ENCODE measurements around the gene RILP. TPM values are rescaled to one million over a fixed set of nuclear protein-coding genes. Genes with fewer than 3 reads are reported as not detected.

Gene RILP
- total RNA-seq, 1 experiment from 2014 or later, result 4.9 TPM

DNA sequence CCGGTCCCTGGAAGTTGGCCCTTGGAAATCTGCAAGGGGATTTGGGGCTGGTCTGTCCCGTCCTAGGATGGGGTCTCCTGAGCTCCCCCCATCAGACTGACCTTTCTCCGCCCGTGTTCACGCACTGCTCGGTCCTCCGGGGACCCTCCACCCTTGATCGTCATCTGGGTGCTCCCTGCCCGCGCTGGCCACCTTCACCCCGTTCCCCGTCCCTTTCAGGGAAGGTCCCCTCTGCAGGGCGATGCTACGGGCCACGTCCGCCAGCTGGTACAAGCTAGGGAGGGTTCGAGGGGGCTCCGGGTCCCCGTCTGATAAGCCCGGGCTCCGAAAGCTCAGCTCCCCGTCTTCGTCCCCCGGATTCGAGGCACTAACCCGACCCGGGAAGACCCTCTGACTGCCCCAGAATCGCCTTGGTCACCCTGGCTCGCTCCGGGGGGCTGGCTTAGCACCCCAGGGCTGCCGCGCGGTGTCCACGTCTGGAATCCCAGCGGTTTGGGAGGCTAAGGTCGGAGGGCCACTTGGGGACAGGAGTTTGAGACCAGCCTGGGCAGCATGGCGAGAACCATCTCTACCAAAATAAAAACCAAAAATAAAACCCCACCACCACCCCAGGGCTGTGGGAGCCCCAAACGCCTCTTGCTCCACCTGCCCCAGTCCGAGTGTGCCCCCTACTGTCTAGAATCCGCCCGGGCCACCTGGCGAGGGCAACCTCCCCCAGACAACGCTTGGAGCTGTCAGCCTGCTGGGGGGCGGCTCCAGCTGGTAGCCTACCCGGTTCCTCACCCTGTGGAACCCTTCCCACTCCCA, 20.0 kb downstream of the RILP start:
- DNase-seq (ENCODE audit: low spot score), result no peak

DNA sequence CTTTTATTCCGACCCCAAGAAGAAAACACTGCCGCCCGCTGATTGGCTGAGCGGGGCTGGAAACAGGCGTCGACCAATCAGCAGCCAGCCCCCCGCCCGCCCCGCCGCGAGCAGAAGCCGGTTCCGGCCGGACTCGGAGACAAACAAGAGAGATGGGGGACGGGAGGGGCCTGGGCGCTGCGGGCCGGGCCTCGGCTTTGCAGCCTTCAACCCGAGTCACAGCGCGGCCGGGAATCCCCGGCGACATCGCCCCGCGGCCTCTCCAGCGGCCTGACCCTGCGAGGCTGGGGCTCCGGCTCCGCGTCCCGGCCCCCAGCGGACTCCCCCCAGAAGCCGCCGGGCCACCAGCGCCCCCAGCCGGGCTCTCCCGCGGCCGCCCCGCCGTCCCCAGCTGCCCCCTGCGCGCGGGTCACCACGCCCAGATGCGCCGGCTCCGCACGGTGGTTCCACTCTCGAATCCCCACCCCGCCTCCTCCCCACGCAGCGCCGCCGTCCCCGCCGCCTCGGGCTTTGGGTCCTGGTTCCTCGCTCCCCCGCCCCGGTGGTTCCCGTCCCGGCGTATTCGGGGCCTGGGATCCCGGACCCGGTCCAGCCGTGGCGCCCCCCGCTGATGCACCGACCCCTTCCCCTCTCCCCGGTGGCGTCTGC, 20.7 kb downstream of the RILP start:
- peak; percentile 86 for DNase-seq (ENCODE audit: low spot score)

DNA sequence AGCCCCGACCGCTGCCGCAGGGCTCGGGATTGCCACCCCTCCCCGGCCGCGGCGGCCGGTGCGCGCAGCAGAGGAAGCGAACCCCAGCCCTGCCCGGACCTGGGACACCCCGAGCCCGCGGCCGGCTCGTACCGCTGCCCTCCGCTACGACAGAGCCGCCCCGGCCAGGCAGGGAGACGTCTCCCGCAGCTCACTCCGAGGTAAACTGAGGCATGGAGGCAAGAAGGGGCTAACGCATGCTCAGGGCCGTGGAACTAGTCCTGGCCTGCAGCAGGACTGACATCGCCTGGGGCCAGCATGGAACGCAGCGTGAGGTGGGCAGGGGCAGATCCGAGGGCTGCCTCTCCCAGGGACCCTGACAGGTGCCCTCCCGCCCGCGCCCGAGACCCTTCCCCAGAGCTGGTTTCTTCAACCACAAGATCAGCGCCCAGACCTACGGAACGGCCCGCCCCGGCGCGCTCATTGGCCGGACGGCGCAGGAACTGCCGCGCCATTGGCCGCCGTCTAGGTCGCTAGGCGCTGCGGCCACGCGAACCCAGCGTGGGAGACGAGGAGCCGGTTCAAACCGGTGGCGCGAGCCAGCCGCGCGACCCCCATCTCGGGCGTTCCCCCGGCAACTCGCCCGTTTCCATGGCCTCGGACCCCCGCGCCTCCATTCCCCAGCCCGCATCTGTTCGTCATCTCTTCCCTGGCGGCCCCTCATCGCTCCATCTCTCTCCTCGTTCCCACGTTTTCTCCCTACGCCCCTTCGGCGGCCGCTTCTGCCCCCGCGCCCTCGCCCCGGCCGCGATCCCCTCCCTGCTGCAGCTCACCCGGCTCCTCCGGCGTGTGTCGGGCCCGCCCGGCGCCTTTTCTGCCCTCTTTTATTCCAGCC, 21.4 kb downstream of the RILP start, which contains the start of gene SLC43A2:
TSS of gene SLC43A2 (minus strand) at position 853 of the 874 bp plus-strand sequence. CDS start 960 bp downstream, outside the sequence.
- peak; percentile 67 for DNase-seq (ENCODE audit: low spot score)

DNA sequence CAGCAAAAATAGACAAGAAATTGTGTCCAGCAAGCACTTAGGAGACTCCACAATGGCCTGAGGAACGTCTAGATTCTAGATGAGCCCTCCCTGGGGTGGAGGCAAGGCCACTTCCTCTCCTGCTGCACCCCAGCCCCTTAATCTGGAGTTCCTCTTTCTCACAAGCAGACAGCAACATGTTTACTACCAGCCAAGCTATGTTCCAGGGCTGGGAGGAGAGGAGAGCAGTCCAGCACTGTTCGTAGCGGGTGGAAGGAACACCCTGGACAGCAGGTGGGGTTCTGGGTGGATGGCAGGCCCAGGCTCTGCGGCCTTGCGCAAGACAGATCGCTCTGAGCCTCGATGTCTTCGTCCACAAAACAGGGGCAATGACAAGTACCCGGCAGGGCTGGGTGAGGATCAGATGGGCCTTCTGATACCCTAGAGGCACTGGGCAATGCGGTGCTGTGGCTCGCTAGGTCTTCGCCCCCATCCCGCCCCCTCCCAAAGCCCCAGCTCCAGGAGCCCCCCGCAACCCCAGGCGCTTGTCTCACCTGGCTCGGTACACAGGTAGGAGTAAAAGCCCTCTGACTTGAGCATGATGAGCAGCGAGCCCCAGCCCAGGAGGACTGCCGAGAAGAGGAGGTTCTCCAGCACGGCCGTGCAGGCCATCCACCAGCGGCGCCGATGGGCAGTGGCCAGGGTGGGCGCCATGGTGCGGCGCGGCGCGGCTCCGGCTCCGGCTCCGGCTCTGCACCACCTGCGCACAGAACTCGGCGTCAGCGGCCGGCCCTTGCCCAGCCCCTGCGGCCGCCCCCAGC, 22.3 kb downstream of the RILP start:
- DNase-seq (ENCODE audit: low spot score), result no peak

DNA sequence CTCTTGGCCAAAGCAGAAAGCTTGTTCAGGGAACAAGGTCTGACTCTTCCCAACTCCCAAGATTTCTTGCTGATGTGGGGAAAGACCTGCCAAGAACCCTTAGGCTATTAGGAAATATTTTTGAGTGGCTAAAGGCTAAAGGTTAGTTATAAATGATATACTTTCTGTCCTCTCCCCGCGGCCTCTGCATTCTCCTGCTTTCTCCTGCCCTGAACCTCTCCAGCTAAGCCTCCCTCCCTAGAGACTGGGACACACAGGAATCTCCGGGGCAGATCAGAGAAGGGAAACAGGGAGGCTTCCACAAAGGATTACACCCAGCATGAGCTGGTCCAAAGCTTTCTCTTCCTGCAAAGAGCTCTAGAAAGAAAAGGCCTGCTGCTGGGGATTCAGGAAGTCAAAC, 23.3 kb downstream of the RILP start:
- DNase-seq (ENCODE audit: low spot score), result no peak

DNA sequence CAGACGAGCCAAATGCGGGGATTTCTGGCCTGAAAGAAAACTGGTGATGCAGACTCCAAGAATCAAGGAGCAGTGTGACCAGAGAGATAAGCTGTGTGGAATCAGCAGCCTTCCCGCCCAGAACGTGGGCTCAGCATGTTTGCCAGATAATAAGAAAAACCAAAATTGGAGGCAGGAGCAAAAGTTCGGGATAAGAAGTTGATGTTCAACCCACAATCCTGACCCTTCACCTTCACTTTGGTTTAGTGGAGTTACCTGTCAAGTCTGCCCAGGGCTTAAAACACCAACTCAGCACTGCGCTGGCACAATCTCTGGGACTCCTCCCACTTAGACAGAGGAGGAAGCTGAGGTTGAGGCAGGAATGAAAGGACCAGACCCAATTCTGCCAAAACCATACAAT, 24.1 kb downstream of the RILP start:
- no peak for DNase-seq (ENCODE audit: low spot score)

DNA sequence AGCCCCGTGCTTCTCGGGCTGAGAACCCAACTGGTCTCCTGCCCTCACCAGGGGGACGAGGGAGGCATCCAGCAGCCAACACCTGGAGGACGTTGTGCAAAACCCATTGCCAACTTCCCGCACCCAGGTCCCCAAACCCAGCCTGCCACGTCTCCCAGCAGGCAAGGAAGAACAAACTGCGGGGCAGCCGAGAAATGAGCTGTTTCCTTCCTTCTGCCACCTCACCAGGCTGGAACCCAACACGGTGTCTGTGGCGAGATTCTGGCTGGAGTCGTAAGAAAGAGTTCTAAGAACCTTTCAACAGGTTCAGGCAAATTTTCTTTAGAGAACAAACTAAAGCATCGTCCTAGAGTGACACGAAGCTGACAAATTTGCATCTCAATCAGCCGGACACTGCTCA, 24.6 kb downstream of the RILP start:
- DNase-seq (ENCODE audit: low spot score), result no peak

DNA sequence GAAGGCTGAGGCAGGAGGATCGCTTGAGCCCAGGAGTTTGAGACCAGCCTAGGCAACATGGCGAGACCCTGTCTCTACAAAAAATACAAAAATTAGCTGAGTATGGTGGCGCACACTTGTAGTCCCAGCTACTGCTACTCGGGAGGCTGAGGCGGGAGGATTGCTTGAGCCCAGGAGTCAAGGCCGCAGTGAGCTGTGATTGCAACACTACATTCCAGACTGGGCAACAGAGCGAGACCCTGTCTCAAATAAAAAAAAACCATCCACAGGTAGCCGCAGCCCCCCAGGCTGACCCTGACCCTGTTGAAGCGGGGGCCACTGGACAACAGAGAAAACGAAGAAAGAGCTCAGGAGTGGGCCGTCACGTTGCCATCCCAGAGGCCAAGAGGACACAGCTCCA, 25.0 kb downstream of the RILP start:
- DNase-seq (ENCODE audit: low spot score), result no peak

DNA sequence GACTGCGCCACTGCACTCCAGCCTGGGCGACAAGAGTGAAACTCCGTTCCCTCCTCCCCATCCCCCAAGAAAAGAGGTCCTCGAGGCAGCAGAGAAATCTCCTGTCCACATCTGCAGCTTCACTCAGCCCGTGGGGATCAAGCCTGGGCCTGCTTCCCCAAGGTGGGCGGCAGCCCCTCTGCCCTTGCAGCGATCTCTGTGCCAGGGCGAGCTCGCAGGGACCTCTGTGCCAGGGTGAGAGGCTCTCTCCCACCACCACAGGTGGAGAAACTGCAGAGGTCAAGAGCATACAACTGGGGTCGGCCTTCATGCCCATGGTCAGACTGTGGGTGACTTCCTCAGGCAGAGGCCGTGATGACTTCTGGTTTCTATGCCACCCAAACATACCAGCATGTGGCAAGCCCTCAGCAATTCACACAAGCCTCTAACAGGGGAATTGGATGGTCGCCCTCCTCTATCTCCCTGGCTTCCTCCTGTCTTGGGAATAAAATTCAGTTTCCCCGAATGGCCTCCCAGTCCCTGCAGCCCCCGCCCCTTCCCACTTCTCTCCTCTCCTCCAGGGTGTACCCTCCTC, 26.5 kb downstream of the RILP start:
- DNase-seq (ENCODE audit: low spot score), result no peak

DNA sequence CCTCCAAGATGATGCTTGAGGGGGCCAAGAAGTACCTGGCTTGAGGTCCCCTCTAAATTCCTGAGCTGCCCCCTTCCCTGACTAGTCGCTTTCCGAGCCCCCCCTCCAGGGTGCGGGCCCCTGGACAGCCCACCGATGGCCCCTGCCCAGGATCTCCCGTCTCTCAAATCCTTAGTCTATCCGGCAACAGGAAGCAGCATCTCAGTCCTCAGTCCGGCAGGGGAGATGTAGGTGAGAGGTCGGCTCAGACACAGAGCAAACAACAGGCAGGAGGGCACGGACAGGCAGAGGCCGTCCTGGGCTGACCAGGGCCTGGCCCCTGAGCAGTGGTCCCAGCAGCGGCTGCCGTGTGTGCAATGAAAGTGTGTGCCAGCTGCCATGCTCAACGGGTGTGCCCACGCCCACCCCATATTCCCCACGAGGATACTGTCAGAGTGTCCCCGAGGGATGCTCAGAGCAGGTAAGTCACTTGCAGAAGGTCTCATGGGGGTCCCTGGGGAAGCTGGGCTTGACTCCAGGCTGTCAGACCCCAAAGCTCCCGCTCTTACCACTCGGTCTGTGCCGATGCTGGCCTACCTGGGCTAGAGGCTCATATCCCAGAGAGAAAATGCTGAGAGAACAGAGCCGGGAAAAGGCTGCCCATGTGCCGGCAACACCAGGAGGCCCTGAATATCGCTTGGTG, 28.3 kb downstream of the RILP start:
- no peak for DNase-seq (ENCODE audit: low spot score)

DNA sequence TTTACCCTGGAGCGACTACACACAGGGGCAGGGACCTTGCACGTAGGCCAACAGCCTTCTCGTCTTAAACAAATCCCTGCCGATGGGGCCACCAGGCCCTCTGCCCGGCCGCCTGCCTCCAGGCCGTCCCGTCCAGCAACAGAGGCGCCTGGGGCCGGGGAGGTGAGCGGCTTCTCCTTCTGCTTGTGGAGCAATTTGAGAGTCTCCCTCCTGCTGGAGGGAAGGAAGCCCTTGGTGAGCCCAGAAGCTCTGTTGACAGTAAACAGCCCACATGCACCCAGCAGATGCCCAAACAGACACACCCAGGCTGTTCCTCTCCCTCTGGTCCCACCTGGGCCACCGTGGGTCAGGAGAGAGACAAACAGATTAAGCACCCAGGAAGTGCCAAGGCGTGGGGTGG, 29.2 kb downstream of the RILP start:
- no peak for DNase-seq (ENCODE audit: low spot score)

DNA sequence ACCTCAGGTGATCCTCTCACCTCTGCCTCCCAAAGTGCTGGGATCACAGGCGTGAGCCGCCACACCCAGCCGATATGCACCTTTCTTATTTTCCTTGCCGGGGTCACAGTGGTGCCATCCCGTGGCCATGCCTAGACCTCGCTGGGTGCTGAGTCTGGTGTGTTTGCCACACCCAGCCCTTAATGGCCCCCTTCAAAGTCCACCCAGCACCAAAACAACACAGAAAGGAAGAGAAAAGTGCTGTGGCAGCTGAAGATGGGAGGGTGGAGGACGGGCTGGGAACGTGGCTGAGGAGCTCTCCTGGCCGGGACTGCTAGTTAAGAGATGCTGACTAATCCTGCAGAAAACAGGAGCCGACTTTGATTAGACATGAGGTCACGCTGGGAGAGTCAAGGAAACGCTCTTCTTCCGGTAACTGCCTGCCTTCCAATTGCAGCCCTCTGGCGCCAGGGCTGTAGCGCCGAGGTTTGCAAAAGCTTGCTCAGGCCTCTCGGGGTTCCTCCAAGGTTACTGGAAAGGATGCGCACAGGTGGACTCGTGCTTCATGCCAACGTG, 32.0 kb downstream of the RILP start:
- DNase-seq (ENCODE audit: low spot score), result peak; percentile 89

DNA sequence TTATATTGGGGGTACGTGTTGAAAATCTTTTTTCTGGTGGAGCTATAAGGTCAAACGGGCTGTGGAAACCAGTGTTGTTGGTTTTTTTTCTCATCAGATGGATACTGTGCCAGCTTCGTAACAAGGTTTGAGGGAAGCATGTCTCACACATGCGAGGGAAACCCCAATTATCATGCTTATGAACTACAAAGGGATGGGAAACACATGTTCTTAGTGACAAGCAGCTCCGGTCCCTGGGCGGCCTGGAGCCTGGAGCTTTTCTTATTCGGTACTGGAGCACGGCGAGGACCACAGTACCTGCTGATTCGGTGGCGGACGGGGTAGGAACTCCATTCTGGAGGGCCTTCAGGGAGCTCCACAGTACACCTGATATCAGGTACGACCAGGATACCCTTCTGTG, 33.6 kb downstream of the RILP start:
- DNase-seq (ENCODE audit: low spot score), result no peak

DNA sequence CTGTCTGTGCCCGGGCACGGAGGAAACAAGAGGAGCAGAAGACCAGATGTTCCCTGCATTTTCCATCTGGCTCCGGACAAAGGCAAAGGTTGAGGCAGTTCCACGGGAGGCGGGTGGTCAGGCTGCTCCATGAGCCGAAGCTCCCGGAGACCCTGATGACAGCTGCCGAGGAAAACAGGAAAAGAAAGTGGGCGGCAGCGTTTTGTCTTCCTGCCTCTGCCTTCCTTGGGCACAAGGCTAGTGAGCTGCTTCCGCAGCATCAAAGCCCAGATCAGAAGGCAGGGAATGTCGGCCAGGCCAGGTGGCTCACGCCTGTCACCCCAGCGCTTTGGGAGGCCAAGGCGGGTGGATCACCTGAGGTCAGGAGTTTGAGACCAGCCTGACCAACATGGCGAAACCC, 37.3 kb downstream of the RILP start:
- no peak for DNase-seq (ENCODE audit: low spot score)

DNA sequence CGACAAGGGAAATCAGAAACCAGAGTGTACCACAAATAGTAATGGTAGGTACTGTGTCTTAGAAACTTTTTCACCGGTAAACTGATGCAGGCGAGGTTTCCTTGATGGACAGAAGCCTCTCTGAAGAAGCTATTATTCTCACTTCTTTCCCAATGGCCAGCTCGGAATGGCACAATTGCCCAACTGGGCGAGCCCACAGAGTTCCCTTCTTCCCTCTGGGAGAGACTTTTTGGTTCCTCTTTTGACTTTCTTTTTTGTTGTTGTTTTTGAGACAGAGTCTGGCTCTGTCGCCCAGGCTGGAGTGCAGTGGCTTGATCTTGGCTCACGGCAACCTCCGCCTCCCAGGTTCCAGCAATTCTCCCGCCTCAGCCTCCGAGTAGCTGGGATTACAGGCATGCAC, 38.0 kb downstream of the RILP start:
- no peak for DNase-seq (ENCODE audit: low spot score)

DNA sequence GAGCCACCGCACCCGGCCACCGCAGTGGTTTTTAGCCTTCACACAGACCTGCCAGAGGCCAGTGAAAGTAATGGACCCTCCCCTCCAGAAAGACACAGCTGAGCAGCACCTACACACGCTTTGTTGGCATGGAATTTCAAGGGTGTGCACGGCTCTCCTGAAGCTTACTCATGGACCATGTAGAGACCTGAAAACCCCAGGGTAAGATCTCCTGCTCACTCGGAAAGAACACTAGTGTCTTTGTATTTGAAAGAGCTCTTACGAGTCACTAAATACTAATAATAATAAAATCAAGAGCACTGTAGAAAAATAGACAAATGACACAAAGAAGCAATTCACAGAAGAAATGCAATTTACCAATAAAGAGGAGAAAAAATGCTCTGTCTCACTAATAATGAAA, 41.0 kb downstream of the RILP start:
- no peak for DNase-seq (ENCODE audit: low spot score)

DNA sequence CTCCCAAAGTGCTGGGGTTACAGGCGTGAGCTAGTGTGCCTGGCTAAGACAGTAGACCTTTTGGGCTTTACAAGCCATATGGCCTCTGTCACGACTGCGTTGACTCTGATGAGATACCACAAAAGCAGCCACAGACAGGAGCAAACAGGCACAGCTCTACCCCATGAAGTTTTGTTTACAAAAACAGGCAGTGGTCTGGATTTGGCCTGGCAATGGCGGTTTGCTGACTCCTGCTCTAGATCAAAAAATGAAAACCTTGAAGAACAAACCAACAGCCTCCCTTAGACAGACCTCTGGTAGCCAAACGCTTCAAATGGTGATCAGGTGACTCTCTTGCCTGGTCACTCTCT, 41.7 kb downstream of the RILP start:
- DNase-seq (ENCODE audit: low spot score), result peak; percentile 31

DNA sequence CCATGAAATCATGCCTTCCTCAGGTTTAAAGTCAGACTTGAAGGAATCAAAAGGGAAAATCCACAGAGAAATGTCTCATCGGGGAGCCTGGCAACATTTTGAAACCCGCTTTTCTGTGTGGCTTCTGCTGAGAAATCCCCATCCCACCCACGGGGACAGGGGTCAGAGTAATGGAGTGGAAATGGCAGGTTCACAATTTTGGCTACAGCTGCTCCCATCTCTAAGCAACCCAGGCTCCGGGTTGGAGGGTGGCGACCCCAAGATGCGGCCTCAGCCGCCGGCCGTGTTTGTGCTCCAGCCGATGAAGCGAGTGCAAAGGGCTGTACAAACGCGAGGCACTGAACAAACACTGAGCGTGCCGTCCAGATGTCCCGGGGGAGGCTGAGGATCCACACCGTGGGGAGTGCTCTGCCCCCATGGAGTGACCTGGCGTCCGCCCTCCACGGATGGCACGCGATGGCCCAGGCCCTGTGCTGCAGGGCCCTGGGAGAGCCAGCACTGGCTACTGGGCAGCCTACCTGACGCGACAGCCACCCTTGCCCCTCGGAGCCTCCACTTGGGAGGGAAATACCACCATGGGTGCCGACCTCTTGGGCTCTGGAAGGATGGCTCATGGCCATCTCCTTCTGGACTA, 43.2 kb downstream of the RILP start:
- no peak for DNase-seq (ENCODE audit: low spot score)

DNA sequence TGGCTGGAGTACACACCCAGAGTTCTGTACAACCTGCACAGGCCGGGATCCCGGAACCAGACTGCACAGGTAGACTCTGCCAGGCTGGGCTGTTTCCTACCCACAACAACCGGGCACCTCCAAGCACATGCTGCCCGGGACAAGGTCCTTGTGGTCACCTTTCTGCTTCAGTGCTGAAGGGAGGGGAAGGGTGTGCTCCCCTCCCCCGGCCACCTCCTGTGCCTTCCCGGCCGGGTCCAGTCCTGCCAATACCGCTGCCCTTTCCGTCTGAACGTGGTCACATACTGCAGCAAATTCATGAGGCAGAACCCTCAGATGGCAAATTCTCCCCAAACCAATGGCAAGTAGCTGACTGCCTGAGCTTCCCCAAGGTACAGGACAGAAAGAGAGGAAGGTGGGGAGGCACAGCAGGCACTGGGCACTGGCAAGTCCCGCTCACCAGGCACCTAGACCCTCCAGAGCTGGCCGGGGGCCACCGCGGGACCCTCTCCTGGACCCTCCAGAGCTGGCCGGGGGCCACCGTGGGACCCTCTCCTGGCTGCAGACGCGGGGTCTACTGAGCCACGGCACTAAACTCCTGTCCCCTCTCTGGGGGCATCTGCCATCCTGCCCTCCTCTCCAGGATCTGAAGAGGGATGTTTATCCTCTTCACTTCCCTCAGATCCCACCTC, 43.9 kb downstream of the RILP start:
- DNase-seq (ENCODE audit: low spot score), result no peak
